Tibial artery (tissue), 4 donors: Measurements from ENCODE around the gene FSTL3.

Experiments used
- DNase-seq, 2 donors: peaks; one replicate each; pipeline ENCODE4 v3.0.0-alpha.2; 2019
- H3K27ac ChIP-seq, 2 donors: fragments of 200-600 bp; sonication (generic) in 1 of 2; 1 replicate in 1 of 2; 2 replicates in 1 of 2; pipeline ENCODE4 v1.5.1; 2018 to 2019; ENCODE audit warnings: mild to moderate bottlenecking in 1 of 2
- H3K27me3 ChIP-seq, 2 donors: fragments of 200-600 bp; sonication (generic) in 1 of 2; one replicate each; pipeline versions ENCODE4 v1.5.1 to v1.6.0; 2016 to 2019
- H3K36me3 ChIP-seq, 3 donors: fragments of 200-600 bp; sonication (generic) in 2 of 3; one replicate each; pipeline ENCODE4 v1.5.1; 2016 to 2019; ENCODE audit warnings: mild to moderate bottlenecking in 2 of 3
- H3K4me1 ChIP-seq, 4 donors: fragments of 200-600 bp; sonication (generic) in 2 of 4; 1 replicate in 3 of 4; 2 replicates in 1 of 4; pipeline ENCODE4 v1.5.1; 2016 to 2019
- H3K4me3 ChIP-seq, 2 donors: fragments of 200-600 bp; sonication (generic) in 1 of 2; 1 replicate in 1 of 2; 2 replicates in 1 of 2; pipeline ENCODE4 v1.5.1; 2018 to 2019; ENCODE audit warnings: mild to moderate bottlenecking in 2 of 2
- H3K9me3 ChIP-seq, 3 donors: fragments of 200-600 bp; sonication (generic) in 1 of 3; one replicate each; pipeline ENCODE4 v1.5.1; 2016 to 2019
- CTCF ChIP-seq, 2 experiments: fragments of 200-600 bp in 1 of 2; fragments of 450-650 bp in 1 of 2; IDR thresholded peaks; one replicate each; pipeline ENCODE4 v1.5.1; 2017 to 2019; ENCODE audit warnings: antibody characterized with exemption in 2 of 2, mild to moderate bottlenecking in 1 of 2, moderate library complexity in 1 of 2
- intact Hi-C: fragments of 100-400 bp; cut with DNase I; formaldehyde crosslinking; loops from one replicate; pipeline ENCODE4 v1.15.0; 2023; ENCODE audit warnings: low total_unique reads

The FSTL3 gene

DNA sequence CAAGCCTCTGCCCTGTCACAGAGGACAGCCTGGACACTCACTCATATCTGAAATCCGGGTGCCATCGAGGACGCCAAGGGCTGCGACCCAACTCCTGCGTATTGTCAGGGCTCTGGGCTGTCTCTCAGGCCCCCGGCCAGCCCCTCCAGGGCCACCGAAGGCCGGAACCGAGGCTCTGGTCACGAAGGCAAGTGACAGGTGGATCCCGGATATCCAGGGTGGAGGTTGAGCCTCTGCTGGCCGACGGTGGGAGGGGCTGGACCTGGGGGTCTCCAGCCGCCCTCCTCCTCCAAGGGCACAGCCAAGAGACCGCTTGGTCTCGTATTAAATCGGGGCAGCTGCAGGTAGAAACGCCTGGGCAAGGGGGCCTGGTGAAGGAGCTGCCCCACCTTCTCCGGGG is 18.6 kb upstream of the FSTL3 start:
- H3K4me1 ChIP-seq, result peaks cover 0 to 58% (median 47%) of the 10 kb centered on the region in 4 donors
- DNase-seq, result no peak
- H3K27ac ChIP-seq, result no peak overlapping the region
- no peak for TF ChIP-seq CTCF (IDR thresholded peaks at IDR 0.05)
- intact Hi-C loops, result no loop called here
- H3K9me3 ChIP-seq, result no peaks in the 10 kb centered on the region
- no peak overlapping the region for H3K4me3 ChIP-seq
- H3K27me3 ChIP-seq, result no peaks in the 10 kb centered on the region
- peaks cover 0 to 30% (median 12%) of the 10 kb centered on the region in 3 donors for H3K36me3 ChIP-seq

DNA sequence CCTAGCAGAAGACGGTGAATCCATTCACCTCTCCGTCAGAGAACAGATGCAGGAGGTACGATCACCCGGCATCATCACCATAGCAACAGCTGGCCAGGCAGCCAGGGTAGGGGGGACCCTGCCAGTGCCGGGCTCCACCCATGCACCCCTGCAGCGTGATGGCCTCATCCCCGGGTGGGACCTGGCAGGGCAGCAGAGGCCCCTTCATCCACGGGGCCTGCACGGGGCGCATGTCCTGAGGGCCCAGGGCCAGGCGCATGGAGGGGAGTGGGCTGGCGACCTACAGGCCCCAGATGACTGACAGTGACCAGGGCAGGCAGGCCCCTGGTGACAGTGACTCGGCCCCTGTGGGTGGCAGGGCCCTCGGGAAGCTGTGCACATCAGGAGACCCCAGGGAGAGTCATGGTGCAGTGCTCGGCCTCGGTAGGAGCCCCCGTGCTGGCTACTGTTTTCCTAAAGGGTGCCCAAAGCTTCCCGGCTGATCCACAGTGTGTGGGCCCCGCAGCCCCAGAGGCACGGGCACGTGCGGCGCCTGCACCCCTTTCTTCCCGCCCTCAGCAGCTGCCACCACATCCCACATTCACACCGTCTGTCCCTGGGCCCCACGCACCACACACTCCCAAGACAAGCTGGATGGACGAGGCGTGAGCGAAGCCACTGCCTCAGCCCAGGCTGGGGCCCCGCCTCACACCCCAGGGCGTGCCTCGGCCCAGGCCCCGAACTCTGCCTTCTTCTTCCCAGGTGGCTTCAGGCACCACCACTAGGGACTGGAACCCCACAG is 17.9 kb upstream of the FSTL3 start:
- Histone ChIP-seq H3K27me3 (no peaks in the 10 kb centered on the region), H3K4me1 (peaks cover 0 to 58% (median 47%) of the 10 kb centered on the region in 4 donors), H3K4me3 (no peak overlapping the region), H3K9me3 (no peaks in the 10 kb centered on the region), H3K27ac (no peak overlapping the region), H3K36me3 (peaks cover 0 to 24% (median 10%) of the 10 kb centered on the region in 3 donors)
- intact Hi-C loops, result no loop called here
- no peak for DNase-seq
- TF ChIP-seq CTCF (IDR thresholded peaks at IDR 0.05), result no peak

DNA sequence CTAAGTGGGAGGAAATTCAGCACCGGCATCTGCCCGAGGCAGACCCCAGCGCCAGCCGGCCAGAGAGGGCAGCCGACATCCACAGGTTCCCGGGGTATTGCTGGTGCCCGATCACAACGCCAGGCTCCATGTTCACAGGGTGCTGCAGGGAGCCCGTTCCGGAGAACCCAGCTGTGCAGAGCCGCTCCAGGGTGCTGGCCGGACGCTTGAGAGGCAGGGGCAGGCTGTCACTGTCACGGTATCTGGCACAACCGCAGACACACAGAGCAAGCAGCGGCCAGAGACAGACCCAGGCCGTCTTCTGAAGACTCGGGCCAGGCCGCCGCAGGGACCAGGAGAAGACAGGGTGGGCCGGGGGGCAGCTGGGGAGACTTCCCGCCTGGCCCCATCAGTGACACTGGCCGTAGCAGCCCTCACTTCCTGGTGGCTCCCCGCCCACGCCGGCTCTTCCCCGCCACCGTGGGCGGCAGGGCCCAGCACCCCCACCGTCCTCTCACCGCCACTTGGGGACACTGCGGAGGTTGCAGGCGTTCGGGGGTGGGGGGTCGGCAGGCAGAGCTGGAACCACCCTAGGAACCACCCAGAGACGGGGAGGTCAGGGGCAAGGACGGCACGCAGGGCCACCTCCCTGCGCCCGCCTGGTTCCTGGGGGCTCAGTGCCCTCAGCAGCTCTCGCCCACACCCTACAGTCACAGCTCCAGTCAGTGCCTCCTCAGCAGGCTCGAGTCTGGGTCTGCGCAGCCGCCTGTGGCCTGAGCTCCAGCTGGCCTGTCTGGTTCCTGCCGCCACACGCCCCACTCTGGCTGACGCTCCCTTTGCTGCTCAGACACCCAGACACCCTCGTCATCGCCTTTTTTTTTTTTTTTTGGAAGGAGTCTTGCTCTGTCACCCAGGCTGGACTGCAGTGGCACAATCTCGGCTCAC is 17.0 kb upstream of the FSTL3 start:
- Histone ChIP-seq H3K4me1 (peaks cover 0 to 66% (median 54%) of the 10 kb centered on the region in 4 donors), H3K9me3 (no peaks in the 10 kb centered on the region), H3K27ac (peak overlapping the region in 1 of 2 donors; percentile 22), H3K27me3 (no peaks in the 10 kb centered on the region), H3K36me3 (peaks cover 0 to 14% (median 1%) of the 10 kb centered on the region in 3 donors), H3K4me3 (no peak overlapping the region)
- no peak for TF ChIP-seq CTCF (IDR thresholded peaks at IDR 0.05)
- intact Hi-C loops, result no loop called here
- DNase-seq, result no peak

DNA sequence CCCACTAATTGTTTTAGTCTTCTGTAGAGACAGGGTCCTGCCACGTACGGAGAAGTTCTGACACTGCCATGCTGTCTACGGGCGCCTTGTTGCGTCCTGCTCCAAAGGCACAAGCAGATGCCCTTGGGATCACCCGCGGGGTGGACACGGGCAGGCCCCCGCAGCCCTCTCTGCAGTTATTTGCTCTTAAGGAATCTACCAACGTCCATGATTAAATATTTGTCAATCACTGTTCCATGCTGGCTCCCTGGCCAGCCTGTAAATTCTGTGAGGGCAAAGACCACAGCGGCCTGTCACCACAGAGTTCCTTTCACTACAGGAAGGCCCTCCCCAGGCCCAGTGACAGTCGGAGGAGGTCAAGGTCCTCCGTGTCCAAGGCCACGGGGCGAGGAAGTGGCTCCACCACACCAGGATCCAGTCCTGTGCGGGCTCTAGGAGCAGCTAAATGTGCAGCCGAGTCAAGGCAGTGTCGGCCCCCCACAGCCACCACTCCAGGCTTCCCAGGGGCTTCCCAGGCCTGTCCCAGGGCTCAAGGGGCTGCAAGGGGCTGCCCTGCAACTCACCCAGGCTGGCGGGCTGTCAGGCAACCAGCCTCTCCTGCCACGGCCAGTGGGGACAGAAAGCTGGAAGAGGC is 15.3 kb upstream of the FSTL3 start:
- no peaks in the 10 kb centered on the region for H3K27me3 ChIP-seq
- peak overlapping the region in 1 of 2 donors; percentile 80 for H3K27ac ChIP-seq
- no peak for DNase-seq
- H3K36me3 ChIP-seq, result peaks cover 0 to 9% (median 0%) of the 10 kb centered on the region in 3 donors
- H3K4me1 ChIP-seq, result peaks cover 0 to 77% (median 64%) of the 10 kb centered on the region in 4 donors
- intact Hi-C loops, result loop anchor here (5.0 kb wide), 1 partner anchor 251 kb away; the partner anchor contains the start of gene R3HDM4
- no peak for TF ChIP-seq CTCF (IDR thresholded peaks at IDR 0.05)
- peak overlapping the region; percentile 79 to 88 for H3K4me3 ChIP-seq
- H3K9me3 ChIP-seq, result no peaks in the 10 kb centered on the region
